ENCODE data around the gene PIWIL4.
"Not testable (repeated sequence)": the region's sequence is repeated elsewhere in the genome, so short reads cannot be mapped to it uniquely, and the experiment has no call there.

PIWIL4 gene

GRCh38 chr11:94627003-94627560 lies 59.9 kb downstream of the PIWIL4 start:
- DNase-seq; H3K9me3 Mint-ChIP-seq; H3K4me3 Mint-ChIP-seq; H3K27ac Mint-ChIP-seq; H3K36me3 Mint-ChIP-seq (ENCODE audit: low read depth); H3K4me1 Mint-ChIP-seq (ENCODE audit: low read depth): not testable (repeated sequence)
- H3K27me3 Mint-ChIP-seq = peaks cover 17% of the 10 kb centered on the region

- Mint-ChIP-seq H3K27me3 (peaks cover 17% of the 10 kb centered on the region), H3K4me3 (no peak overlapping the region), H3K4me1 (ENCODE audit: low read depth) (no peaks in the 10 kb centered on the region), H3K27ac (no peak overlapping the region), H3K36me3 (ENCODE audit: low read depth) (no peaks in the 10 kb centered on the region), H3K9me3 (peaks cover 5% of the 10 kb centered on the region)
- no peak for DNase-seq
Observed at GRCh38 chr11:94629741-94630140, 62.6 kb downstream of the PIWIL4 start.

GRCh38 chr11:94630221-94630620 lies 63.1 kb downstream of the PIWIL4 start:
- no peaks in the 10 kb centered on the region for H3K36me3 Mint-ChIP-seq (ENCODE audit: low read depth)
- DNase-seq = no peak
- no peak overlapping the region for H3K27ac Mint-ChIP-seq
- no peaks in the 10 kb centered on the region for H3K4me1 Mint-ChIP-seq (ENCODE audit: low read depth)
- no peak overlapping the region for H3K4me3 Mint-ChIP-seq
- H3K9me3 Mint-ChIP-seq = peaks cover 5% of the 10 kb centered on the region
- peaks cover 17% of the 10 kb centered on the region for H3K27me3 Mint-ChIP-seq

- Mint-ChIP-seq H3K27ac (no peak overlapping the region), H3K4me1 (ENCODE audit: low read depth) (no peaks in the 10 kb centered on the region), H3K36me3 (ENCODE audit: low read depth) (no peaks in the 10 kb centered on the region), H3K9me3 (no peaks in the 10 kb centered on the region), H3K4me3 (no peak overlapping the region), H3K27me3 (peaks cover 3% of the 10 kb centered on the region)
- DNase-seq = no peak
Observed at GRCh38 chr11:94632356-94632755, 65.2 kb downstream of the PIWIL4 start.

GRCh38 chr11:94635072-94635471 lies 67.9 kb downstream of the PIWIL4 start:
- Mint-ChIP-seq H3K27ac (no peak overlapping the region), H3K4me1 (ENCODE audit: low read depth) (peaks cover 7% of the 10 kb centered on the region)

GRCh38 chr11:94636388-94636949 lies 69.3 kb downstream of the PIWIL4 start:
- Mint-ChIP-seq H3K4me1 (ENCODE audit: low read depth) (peaks cover 7% of the 10 kb centered on the region), H3K4me3 (no peak overlapping the region), H3K9me3 (no peaks in the 10 kb centered on the region), H3K27me3 (no peaks in the 10 kb centered on the region), H3K27ac (no peak overlapping the region), H3K36me3 (ENCODE audit: low read depth) (no peaks in the 10 kb centered on the region)
- DNase-seq = no peak

More at GRCh38 chr11:94635072-94635471, 67.9 kb downstream of the PIWIL4 start:
- no peak overlapping the region for H3K4me3 Mint-ChIP-seq
- no peaks in the 10 kb centered on the region for H3K36me3 Mint-ChIP-seq (ENCODE audit: low read depth)
- DNase-seq = no peak
- H3K9me3 Mint-ChIP-seq = no peaks in the 10 kb centered on the region
- H3K27me3 Mint-ChIP-seq = no peaks in the 10 kb centered on the region

GRCh38 chr11:94638301-94638901 lies 71.2 kb downstream of the PIWIL4 start:
- Mint-ChIP-seq H3K4me3 (no peak overlapping the region), H3K27ac (no peak overlapping the region), H3K36me3 (ENCODE audit: low read depth) (no peaks in the 10 kb centered on the region), H3K9me3 (no peaks in the 10 kb centered on the region), H3K27me3 (no peaks in the 10 kb centered on the region), H3K4me1 (ENCODE audit: low read depth) (peaks cover 7% of the 10 kb centered on the region)
- no peak for DNase-seq

GRCh38 chr11:94638902-94639373 lies 71.8 kb downstream of the PIWIL4 start:
- Mint-ChIP-seq H3K4me1 (ENCODE audit: low read depth) (peaks cover 7% of the 10 kb centered on the region), H3K4me3 (no peak overlapping the region), H3K27me3 (no peaks in the 10 kb centered on the region), H3K9me3 (no peaks in the 10 kb centered on the region), H3K27ac (no peak overlapping the region), H3K36me3 (ENCODE audit: low read depth) (no peaks in the 10 kb centered on the region)
- DNase-seq = no peak

- Mint-ChIP-seq H3K9me3 (no peaks in the 10 kb centered on the region), H3K36me3 (ENCODE audit: low read depth) (no peaks in the 10 kb centered on the region), H3K27me3 (no peaks in the 10 kb centered on the region), H3K4me3 (no peak overlapping the region), H3K4me1 (ENCODE audit: low read depth) (peaks cover 7% of the 10 kb centered on the region), H3K27ac (no peak overlapping the region)
- DNase-seq = no peak
Observed at GRCh38 chr11:94639901-94640721, 72.9 kb downstream of the PIWIL4 start.

GRCh38 chr11:94641167-94641761 lies 74.1 kb downstream of the PIWIL4 start:
- no peaks in the 10 kb centered on the region for H3K36me3 Mint-ChIP-seq (ENCODE audit: low read depth)
- DNase-seq = no peak
- H3K27me3 Mint-ChIP-seq = no peaks in the 10 kb centered on the region
- H3K4me3 Mint-ChIP-seq = no peak overlapping the region
- H3K4me1 Mint-ChIP-seq (ENCODE audit: low read depth) = peaks cover 7% of the 10 kb centered on the region
- H3K9me3 Mint-ChIP-seq = no peaks in the 10 kb centered on the region
- H3K27ac Mint-ChIP-seq = no peak overlapping the region

GRCh38 chr11:94643186-94643585 lies 76.0 kb downstream of the PIWIL4 start:
- not testable (repeated sequence) for H3K4me1 Mint-ChIP-seq (ENCODE audit: low read depth); DNase-seq; H3K9me3 Mint-ChIP-seq; H3K27ac Mint-ChIP-seq; H3K36me3 Mint-ChIP-seq (ENCODE audit: low read depth); H3K27me3 Mint-ChIP-seq; H3K4me3 Mint-ChIP-seq

GRCh38 chr11:94647926-94648325 lies 80.8 kb downstream of the PIWIL4 start:
- H3K4me3 Mint-ChIP-seq = no peak overlapping the region
- H3K27ac Mint-ChIP-seq = no peak overlapping the region

GRCh38 chr11:94648789-94649188 lies 81.6 kb downstream of the PIWIL4 start:
- Mint-ChIP-seq H3K27me3 (peaks cover 13% of the 10 kb centered on the region), H3K4me3 (no peak overlapping the region), H3K9me3 (no peaks in the 10 kb centered on the region), H3K27ac (no peak overlapping the region), H3K36me3 (ENCODE audit: low read depth) (no peaks in the 10 kb centered on the region), H3K4me1 (ENCODE audit: low read depth) (no peaks in the 10 kb centered on the region)
- no peak for DNase-seq

More at GRCh38 chr11:94647926-94648325, 80.8 kb downstream of the PIWIL4 start:
- H3K9me3 Mint-ChIP-seq = no peaks in the 10 kb centered on the region
- H3K27me3 Mint-ChIP-seq = peaks cover 6% of the 10 kb centered on the region
- no peaks in the 10 kb centered on the region for H3K4me1 Mint-ChIP-seq (ENCODE audit: low read depth)
- no peak for DNase-seq
- no peaks in the 10 kb centered on the region for H3K36me3 Mint-ChIP-seq (ENCODE audit: low read depth)

GRCh38 chr11:94649254-94649653 lies 82.1 kb downstream of the PIWIL4 start:
- no peaks in the 10 kb centered on the region for H3K36me3 Mint-ChIP-seq (ENCODE audit: low read depth)
- no peaks in the 10 kb centered on the region for H3K4me1 Mint-ChIP-seq (ENCODE audit: low read depth)
- no peak overlapping the region for H3K4me3 Mint-ChIP-seq
- H3K27me3 Mint-ChIP-seq = peaks cover 13% of the 10 kb centered on the region
- H3K27ac Mint-ChIP-seq = no peak overlapping the region
- DNase-seq = no peak
- H3K9me3 Mint-ChIP-seq = no peaks in the 10 kb centered on the region
